Measurements from ENCODE around the gene SESN3. TPM values are rescaled to one million over a fixed set of nuclear protein-coding genes. Genes with fewer than 3 reads are reported as not detected.
A peak's percentile ranks its signal among the peaks of the same experiment; 100 is the strongest.

Gene SESN3
- total and polyA plus RNA-seq, 8 donors = 1.6 to 26.8 (median 5.7) TPM

GRCh38 chr11:95154514-95154913 is 76.5 kb downstream of the SESN3 start:
- peak in 2 of 4 donors; percentile 17 to 22 for TF ChIP-seq CTCF (IDR thresholded peaks at IDR 0.05)
- no peak for FAIRE-seq
- intact Hi-C loops (cut with DNase I) = loop anchor here in 2 of 3 donors (5.0 to 10.0 kb wide), 3 partner anchors 553 to 608 kb away; no protein-coding TSS in a partner anchor

GRCh38 chr11:95153857-95154246 is 77.2 kb downstream of the SESN3 start:
- Histone ChIP-seq H3K36me3 (no peaks in the 10 kb centered on the region), H3K9me3 (no peaks in the 10 kb centered on the region), H3K27ac (no peak overlapping the region), H3K4me3 (no peak overlapping the region), H3K4me1 (peaks cover 0 to 4% (median 3%) of the 10 kb centered on the region in 3 donors), H3K27me3 (no peaks in the 10 kb centered on the region)
- FAIRE-seq = no peak
- intact Hi-C loops (cut with DNase I) = loop anchor here in 2 of 3 donors (5.0 to 10.0 kb wide), 3 partner anchors 553 to 608 kb away; no protein-coding TSS in a partner anchor
- WGBS, 2 donors = 83 to 84% methylated on average over 1 of the region's 1 CpG
- TF ChIP-seq CTCF (IDR thresholded peaks at IDR 0.05) = no peak
- no peak for DNase-seq
- ATAC-seq = no peak

More at GRCh38 chr11:95154514-95154913, 76.5 kb downstream of the SESN3 start:
- Histone ChIP-seq H3K36me3 (no peaks in the 10 kb centered on the region), H3K27ac (no peak overlapping the region), H3K9me3 (no peaks in the 10 kb centered on the region), H3K27me3 (no peaks in the 10 kb centered on the region), H3K4me3 (no peak overlapping the region), H3K4me1 (peaks cover 0 to 4% (median 3%) of the 10 kb centered on the region in 3 donors)
- no peak for ATAC-seq
- DNase-seq = peak in 2 of 6 donors; percentile 16 to 38

- Histone ChIP-seq H3K4me3 (peak overlapping the region in 1 of 4 donors; percentile 17), H3K27me3 (no peaks in the 10 kb centered on the region), H3K27ac (no peak overlapping the region), H3K9me3 (no peaks in the 10 kb centered on the region), H3K4me1 (peaks cover 0 to 4% (median 3%) of the 10 kb centered on the region in 3 donors), H3K36me3 (no peaks in the 10 kb centered on the region)
- DNase-seq (no peak), ATAC-seq (no peak), FAIRE-seq (no peak)
- 48 to 55% methylated on average over 10 of the region's 10 CpGs for WGBS, 2 donors
- no peak for TF ChIP-seq CTCF (IDR thresholded peaks at IDR 0.05)
- intact Hi-C loops (cut with DNase I) = loop anchor here in 2 of 3 donors (5.0 to 10.0 kb wide), 3 partner anchors 554 to 609 kb away; no protein-coding TSS in a partner anchor
Observed at GRCh38 chr11:95152876-95153856, 77.8 kb downstream of the SESN3 start.

GRCh38 chr11:95150956-95151684 is 79.9 kb downstream of the SESN3 start:
- ATAC-seq (peak; percentile 83 to 93 (median 88)), FAIRE-seq (no peak), DNase-seq (peak; percentile 85 to 93 (median 90))
- TF ChIP-seq CTCF (IDR thresholded peaks at IDR 0.05) = peak; percentile 56 to 65 (median 59)
- peak overlapping the region; percentile 84 to 93 (median 85) for H3K27ac ChIP-seq
- peaks cover 0 to 4% (median 3%) of the 10 kb centered on the region in 3 donors for H3K4me1 ChIP-seq
- no peaks in the 10 kb centered on the region for H3K36me3 ChIP-seq
- no peaks in the 10 kb centered on the region for H3K9me3 ChIP-seq
- intact Hi-C loops (cut with DNase I) = loop anchor here in 2 of 3 donors (5.0 to 10.0 kb wide), 3 partner anchors 556 to 611 kb away; no protein-coding TSS in a partner anchor
- H3K27me3 ChIP-seq = no peaks in the 10 kb centered on the region
- peak overlapping the region; percentile 33 to 59 (median 45) for H3K4me3 ChIP-seq
- WGBS, 2 donors = 9 to 13% methylated on average over 55 of the region's 55 CpGs
